SK-N-SH (cell line): ENCODE results near the gene UBTF. TPM values are rescaled to one million over a fixed set of nuclear protein-coding genes. Genes with fewer than 3 reads are reported as not detected.

Experiments used
- CTCF ChIA-PET: fragments of 300-600, 350-600 bp; formaldehyde crosslinking; extraction: SDS; loops from one replicate; lab custom pipeline; 2021; lab: Yijun Ruan, JAX
- POLR2A ChIA-PET: fragments of 350-600 bp; sonication (Branson Sonifier 250); formaldehyde crosslinking; extraction: SDS; loops from one replicate; lab custom pipeline; 2020; ENCODE audit warnings: antibody characterized with exemption, inconsistent platforms; lab: Yijun Ruan, JAX
- DNase-seq: peaks from one replicate; pipeline ENCODE4 v3.0.0; 2012
- H2AFZ ChIP-seq: fragments of 200-600 bp; sonication (generic); 2 replicates; pipeline ENCODE4 v1.8.1; 2016; ENCODE audit warnings: antibody characterized with exemption, mild to moderate bottlenecking, low read depth
- H3F3A ChIP-seq: fragments of 200-600 bp; sonication (generic); replicated peaks from 2 replicates; pipeline ENCODE3; 2016; ENCODE audit warnings: antibody characterized with exemption, mild to moderate bottlenecking; ENCODE audit not compliant: insufficient read depth
- H3K27ac ChIP-seq, 2 experiments: fragments of 200-500 bp in 1 of 2; fragments of 200-600 bp in 1 of 2; sonication (Bioruptor generic) in 1 of 2; sonication (generic), shearing (Covaris generic) in 1 of 2; 2 replicates each; pipeline versions ENCODE4 v1.5.1 to v1.6.1; 2014 to 2016; ENCODE audit warnings: low read depth in 2 of 2, inconsistent platforms in 1 of 2, low read length in 1 of 2, mild to moderate bottlenecking in 1 of 2, mixed read lengths in 1 of 2
- H3K27me3 ChIP-seq: fragments of 200-600 bp; sonication (generic), shearing (Covaris generic); 2 replicates; pipeline ENCODE4 v1.6.1; 2016; ENCODE audit warnings: mixed run types; ENCODE audit not compliant: insufficient read depth
- H3K36me3 ChIP-seq, 2 experiments: fragments of 200-500 bp in 1 of 2; fragments of 200-600 bp in 1 of 2; sonication (Bioruptor generic) in 1 of 2; sonication (generic) in 1 of 2; replicated peaks in 1 of 2; 2 replicates each; pipeline versions ENCODE3 to v1.5.1; 2014 to 2016; ENCODE audit warnings: low read length in 1 of 2, mild to moderate bottlenecking in 1 of 2; ENCODE audit not compliant: insufficient read depth in 2 of 2, control insufficient read depth in 1 of 2
- H3K4me1 ChIP-seq, 2 experiments: fragments of 200-500 bp in 1 of 2; fragments of 200-600 bp in 1 of 2; sonication (Bioruptor generic) in 1 of 2; sonication (generic), shearing (Covaris generic) in 1 of 2; 2 replicates each; pipeline versions ENCODE4 v1.5.1 to v1.6.1; 2014 to 2016; ENCODE audit warnings: low read depth in 1 of 2, low read length in 1 of 2, mixed run types in 1 of 2; ENCODE audit not compliant: insufficient read depth in 2 of 2, control insufficient read depth in 1 of 2
- H3K4me2 ChIP-seq: fragments of 200-600 bp; sonication (generic), shearing (Covaris generic); 2 replicates; pipeline ENCODE4 v1.6.1; 2017; ENCODE audit warnings: mixed run types
- H3K4me3 ChIP-seq, 2 experiments: fragments of 200-500 bp in 1 of 2; fragments of 200-600 bp in 1 of 2; sonication (Bioruptor generic) in 1 of 2; sonication (generic), shearing (Covaris generic) in 1 of 2; 2 replicates each; pipeline versions ENCODE4 v1.5.1 to v1.8.1; 2014 to 2016; ENCODE audit warnings: low read depth in 2 of 2, inconsistent platforms in 1 of 2, low read length in 1 of 2, mild to moderate bottlenecking in 1 of 2, mixed read lengths in 1 of 2, moderate library complexity in 1 of 2
- H3K79me2 ChIP-seq: fragments of 200-600 bp; sonication (generic); 2 replicates; pipeline ENCODE4 v1.8.1; 2017; ENCODE audit warnings: mild to moderate bottlenecking; ENCODE audit not compliant: insufficient read depth
- H3K9ac ChIP-seq: fragments of 200-600 bp; sonication (generic); 2 replicates; pipeline ENCODE4 v1.6.1; 2017; ENCODE audit warnings: mixed run types
- H3K9me2 ChIP-seq: fragments of 200-600 bp; sonication (generic); 2 replicates; pipeline ENCODE4 v1.6.1; 2017; ENCODE audit warnings: mixed run types
- H3K9me3 ChIP-seq: fragments of 200-600 bp; sonication (generic); 2 replicates; pipeline ENCODE4 v1.6.1; 2017; ENCODE audit warnings: mixed run types, mild to moderate bottlenecking, moderate library complexity
- H4K20me1 ChIP-seq: fragments of 200-600 bp; sonication (generic); 2 replicates; pipeline ENCODE4 v1.6.1; 2017; ENCODE audit warnings: mild to moderate bottlenecking, mixed run types; ENCODE audit not compliant: insufficient read depth
- EP300 ChIP-seq, 2 experiments: IDR thresholded peaks; 2 replicates each; pipeline versions ENCODE4 v1.4.0 to v1.6.1; 2012; ENCODE audit warnings: borderline replicate concordance in 1 of 2, low read depth in 1 of 2, low read length in 1 of 2
- FOSL2 ChIP-seq: IDR thresholded peaks from 2 replicates; pipeline ENCODE4 v1.4.0; 2012; ENCODE audit warnings: low read depth, mild to moderate bottlenecking, moderate library complexity, borderline replicate concordance
- FOXM1 ChIP-seq: IDR thresholded peaks from 2 replicates; pipeline ENCODE4 v1.4.0; 2012; ENCODE audit warnings: low read depth, mild to moderate bottlenecking
- GABPA ChIP-seq: IDR thresholded peaks from 2 replicates; pipeline ENCODE4 v1.4.0; 2012; ENCODE audit warnings: low read depth, mild to moderate bottlenecking
- MEF2A ChIP-seq: IDR thresholded peaks from 2 replicates; pipeline ENCODE4 v1.4.0; 2012; ENCODE audit warnings: low read depth, borderline replicate concordance
- NRF1 ChIP-seq: IDR thresholded peaks from 2 replicates; pipeline ENCODE4 v1.6.1; 2012; ENCODE audit warnings: low read depth, mild to moderate bottlenecking, low read length
- POLR2AphosphoS5 ChIP-seq: IDR thresholded peaks from 2 replicates; pipeline ENCODE4 v1.6.1; 2012; ENCODE audit warnings: low read depth, low read length
- REST ChIP-seq: IDR thresholded peaks from 2 replicates; pipeline ENCODE4 v1.6.1; 2012; ENCODE audit warnings: mild to moderate bottlenecking, low read depth, low read length, moderate library complexity
- RXRA ChIP-seq: IDR thresholded peaks from 2 replicates; pipeline ENCODE4 v1.4.0; 2012; ENCODE audit warnings: low read depth, mild to moderate bottlenecking, borderline replicate concordance
- TEAD4 ChIP-seq: IDR thresholded peaks from 2 replicates; pipeline ENCODE4 v1.4.0; 2012; ENCODE audit warnings: mild to moderate bottlenecking, borderline replicate concordance; ENCODE audit not compliant: insufficient read depth
- YY1 ChIP-seq: IDR thresholded peaks from 2 replicates; pipeline ENCODE4 v1.4.0; 2012; ENCODE audit warnings: low read depth, mild to moderate bottlenecking
- whole genome bisulfite sequencing: methylation state at CpG from one replicate; pipeline ENCODE4 v1.1.6; 2017; ENCODE audit warnings: low lambda C conversion rate; 5-methylcytosine and 5-hydroxymethylcytosine counted together
- polyA plus RNA-seq, 3 experiments: library from polyadenylated mRNA; depleted of rRNA; stranded (reverse); fragments of >200 nt; gene quantifications; 2 replicates each; pipeline ENCODE4 v1.2.3, GENCODE V29; 2012
- TF ChIP-seq, protein P1 (sequence below): IDR thresholded peaks from 2 replicates; pipeline ENCODE4; 2012
- TF ChIP-seq, protein P2 (sequence below): fragments of 150-350 bp; IDR thresholded peaks from 2 replicates; pipeline ENCODE4 v1.6.1; 2016; ENCODE audit warnings: mild to moderate bottlenecking, low read depth, low read length
- TF ChIP-seq, protein P3 (sequence below): IDR thresholded peaks from 2 replicates; pipeline ENCODE4 v1.4.0; 2012; ENCODE audit warnings: low read depth, borderline replicate concordance

UBTF gene
- polyA plus RNA-seq (2012; rRNA removed) = 33.4 and 37.2 TPM in 2 replicates
- 32.7 and 34.7 TPM in 2 replicates for polyA plus RNA-seq (2012; cell fraction: cytosol; rRNA removed)
- polyA plus RNA-seq (2012; cell fraction: nucleus; rRNA removed) = 51.1 and 56.2 TPM in 2 replicates

GRCh38 chr17:44219616-44220212 is at the start of gene UBTF:
UBTF (minus strand) TSS chr17:44219675; CDS start chr17:44218229, 1,446 bp downstream.
- Histone ChIP-seq H4K20me1 (peaks cover 22% of the 10 kb centered on the region), H3K9me2 (no peaks in the 10 kb centered on the region), H3K4me3 (peak within 1 kb of the TSS; percentile 91 to 93), H3K36me3 (peaks cover 26% of the 10 kb centered on the region in 2 experiments), H3K4me1 (peaks cover 25 to 30% of the 10 kb centered on the region in 2 experiments), H3K27me3 (no peaks in the 10 kb centered on the region), H3K4me2 (peak within 1 kb of the TSS; percentile 95), H3K9me3 (no peaks in the 10 kb centered on the region), H2AFZ (no peak within 1 kb of the TSS), H3K79me2 (peaks cover 53% of the 10 kb centered on the region), H3K9ac (peak within 1 kb of the TSS; percentile 97), H3K27ac (peak within 1 kb of the TSS; percentile 84 to 97), H3F3A (peaks cover 38% of the 10 kb centered on the region)
- DNase-seq = peak; percentile 81
- POLR2A ChIA-PET = interaction anchor here (0.6 to 2.9 kb wide), 6 partner anchors 16 to 111 kb away, joined by 3 to 14 read pairs (median 4); partner anchors contain the start of genes ATXN7L3 and RUNDC3A
- peak; percentile 19; the same call in 1 of the 2 replicates for TF ChIP-seq POLR2AphosphoS5
- TF ChIP-seq MEF2A = no peak
- no peak for TF ChIP-seq GABPA
- no peak for TF ChIP-seq FOXM1
- TF ChIP-seq, protein P1, sequence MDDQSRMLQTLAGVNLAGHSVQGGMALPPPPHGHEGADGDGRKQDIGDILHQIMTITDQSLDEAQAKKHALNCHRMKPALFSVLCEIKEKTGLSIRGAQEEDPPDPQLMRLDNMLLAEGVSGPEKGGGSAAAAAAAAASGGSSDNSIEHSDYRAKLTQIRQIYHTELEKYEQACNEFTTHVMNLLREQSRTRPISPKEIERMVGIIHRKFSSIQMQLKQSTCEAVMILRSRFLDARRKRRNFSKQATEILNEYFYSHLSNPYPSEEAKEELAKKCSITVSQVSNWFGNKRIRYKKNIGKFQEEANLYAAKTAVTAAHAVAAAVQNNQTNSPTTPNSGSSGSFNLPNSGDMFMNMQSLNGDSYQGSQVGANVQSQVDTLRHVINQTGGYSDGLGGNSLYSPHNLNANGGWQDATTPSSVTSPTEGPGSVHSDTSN = 0 out of 2 replicates have a peak, but pooled peaks have one; percentile 13
- no peak for TF ChIP-seq FOSL2
- no peak for TF ChIP-seq YY1
- TF ChIP-seq RXRA = no peak
- TF ChIP-seq EP300 (IDR thresholded peaks at IDR 0.05; ENCODE audit: borderline replicate concordance in 1 of 2, low read depth in 1 of 2, low read length in 1 of 2) = 0 out of 4 replicates have a peak, but pooled peaks of 1 of the 2 experiments have one; percentile 6
- TF ChIP-seq TEAD4 = no peak
- 3% methylated on average over 13 of the region's 76 CpGs for WGBS
- CTCF ChIA-PET = interaction anchor here (0.9 to 5.7 kb wide), 11 partner anchors 10 to 131 kb away, joined by 3 to 61 read pairs (median 4); partner anchors contain the start of genes ATXN7L3, GRN and RUNDC3A

DNA sequence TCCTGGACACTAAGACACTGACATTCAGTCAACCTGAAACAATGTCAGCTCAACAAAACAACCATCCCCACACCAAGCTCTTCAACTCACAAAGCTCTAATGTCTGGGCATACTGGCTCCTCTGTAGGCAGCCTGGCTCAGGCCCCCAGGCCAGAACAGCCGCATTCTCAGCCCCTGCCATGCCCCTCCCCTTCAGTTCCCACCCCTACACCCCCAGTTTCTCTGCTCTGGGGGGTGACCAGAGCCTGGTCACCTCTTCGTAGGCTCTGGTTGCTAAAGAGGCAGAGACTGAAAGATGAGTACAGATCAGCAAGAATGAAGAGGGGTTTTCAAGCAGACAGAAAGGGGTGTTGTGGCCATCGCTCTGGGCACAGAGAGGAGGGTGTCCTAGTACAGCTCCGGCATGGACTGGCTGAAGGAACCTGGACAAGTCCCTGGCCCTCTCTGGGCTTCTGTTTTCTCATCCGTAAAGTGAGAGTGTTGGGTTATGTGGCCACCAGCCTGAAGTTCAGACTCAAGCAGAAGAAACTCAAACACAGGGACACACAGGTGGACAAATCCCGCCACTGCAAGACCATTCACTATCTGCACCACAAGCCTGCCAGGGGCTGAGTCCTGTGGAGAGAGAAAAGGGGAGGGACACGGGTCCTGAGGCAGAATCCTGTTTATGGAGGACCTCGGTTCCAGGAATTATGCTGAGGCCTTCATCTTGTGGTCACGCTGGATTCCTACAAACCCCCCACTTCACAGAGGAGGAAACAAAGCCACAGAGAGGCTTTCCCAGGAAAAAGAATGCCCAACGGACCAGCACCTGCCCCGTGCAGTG is 49.4 kb upstream of the UBTF start:
- no peak overlapping the region for H3K9ac ChIP-seq
- 74% methylated on average over 10 of the region's 11 CpGs for WGBS
- no peak overlapping the region for H3K27ac ChIP-seq
- no peaks in the 10 kb centered on the region for H4K20me1 ChIP-seq
- H3K9me3 ChIP-seq = no peaks in the 10 kb centered on the region
- H3F3A ChIP-seq = no peaks in the 10 kb centered on the region
- no peak overlapping the region for H2AFZ ChIP-seq
- no peak overlapping the region for H3K4me2 ChIP-seq
- ChIA-PET POLR2A (no interaction called here), CTCF (interaction anchor here (1.0 kb wide), 1 partner anchor 11 kb away, joined by 3 read pairs; no protein-coding TSS in a partner anchor)
- H3K4me1 ChIP-seq = peaks cover 0 to 14% of the 10 kb centered on the region in 2 experiments; a peak in 1 of 4 replicates
- no peak overlapping the region for H3K4me3 ChIP-seq
- no peaks in the 10 kb centered on the region for H3K36me3 ChIP-seq
- TF ChIP-seq POLR2AphosphoS5 (no peak), REST (no peak), NRF1 (no peak), EP300 (IDR thresholded peaks at IDR 0.05; ENCODE audit: borderline replicate concordance in 1 of 2, low read depth in 1 of 2, low read length in 1 of 2) (no peak)
- TF ChIP-seq, protein P2, sequence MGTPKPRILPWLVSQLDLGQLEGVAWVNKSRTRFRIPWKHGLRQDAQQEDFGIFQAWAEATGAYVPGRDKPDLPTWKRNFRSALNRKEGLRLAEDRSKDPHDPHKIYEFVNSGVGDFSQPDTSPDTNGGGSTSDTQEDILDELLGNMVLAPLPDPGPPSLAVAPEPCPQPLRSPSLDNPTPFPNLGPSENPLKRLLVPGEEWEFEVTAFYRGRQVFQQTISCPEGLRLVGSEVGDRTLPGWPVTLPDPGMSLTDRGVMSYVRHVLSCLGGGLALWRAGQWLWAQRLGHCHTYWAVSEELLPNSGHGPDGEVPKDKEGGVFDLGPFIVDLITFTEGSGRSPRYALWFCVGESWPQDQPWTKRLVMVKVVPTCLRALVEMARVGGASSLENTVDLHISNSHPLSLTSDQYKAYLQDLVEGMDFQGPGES = no peak
- TF ChIP-seq, protein P1 = no peak
- TF ChIP-seq, protein P3, sequence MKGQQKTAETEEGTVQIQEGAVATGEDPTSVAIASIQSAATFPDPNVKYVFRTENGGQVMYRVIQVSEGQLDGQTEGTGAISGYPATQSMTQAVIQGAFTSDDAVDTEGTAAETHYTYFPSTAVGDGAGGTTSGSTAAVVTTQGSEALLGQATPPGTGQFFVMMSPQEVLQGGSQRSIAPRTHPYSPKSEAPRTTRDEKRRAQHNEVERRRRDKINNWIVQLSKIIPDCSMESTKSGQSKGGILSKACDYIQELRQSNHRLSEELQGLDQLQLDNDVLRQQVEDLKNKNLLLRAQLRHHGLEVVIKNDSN = no peak
- H3K27me3 ChIP-seq = no peaks in the 10 kb centered on the region; the same call in 1 of the 2 replicates
- no peaks in the 10 kb centered on the region for H3K79me2 ChIP-seq
- no peak for DNase-seq
- no peaks in the 10 kb centered on the region for H3K9me2 ChIP-seq
